OCI-LY7 (cell line): Measurements from ENCODE around the gene RIC3. TPM values are rescaled to one million over a fixed set of nuclear protein-coding genes. Genes with fewer than 3 reads are reported as not detected.

Source experiments
- BruUV-seq: library from RNA; stranded (reverse); fragments of 400-500 nt; replicated peaks from 2 replicates; lab custom pipeline; 2021; lab: Mats Ljungman, UMichigan
- CTCF ChIA-PET: fragments of 300-600 bp; sonication (Branson Sonifier 250); formaldehyde crosslinking; loops from one replicate; lab custom pipeline; 2022; ENCODE audit warnings: antibody characterized with exemption; ENCODE audit not compliant: unreplicated experiment; lab: Charles Lee
- POLR2A ChIA-PET: fragments of 300-600 bp; sonication (Branson Sonifier 250); formaldehyde crosslinking; loops from one replicate; lab custom pipeline; 2022; ENCODE audit warnings: antibody characterized with exemption; lab: Charles Lee
- DNase-seq: peaks from one replicate; pipeline ENCODE4 v3.0.0-alpha.2; 2015; ENCODE audit warnings: low spot score
- H2AFZ ChIP-seq: fragments of 200-600 bp; sonication (generic), shearing (Covaris generic); 2 replicates; pipeline ENCODE4 v1.6.1; 2014; ENCODE audit warnings: mild to moderate bottlenecking, antibody characterized with exemption, low read length, moderate library complexity
- H3K27ac ChIP-seq: fragments of 200-600 bp; sonication (generic); 2 replicates; pipeline ENCODE4 v1.5.1; 2014; ENCODE audit warnings: mixed run types, low read depth, mild to moderate bottlenecking, moderate library complexity, low read length, inconsistent platforms; ENCODE audit not compliant: poor library complexity, severe bottlenecking
- H3K36me3 ChIP-seq: fragments of 200-600 bp; sonication (generic); 2 replicates; pipeline ENCODE4 v1.6.1; 2014; ENCODE audit warnings: mild to moderate bottlenecking, antibody characterized with exemption, low read length, moderate library complexity, mixed read lengths; ENCODE audit not compliant: insufficient read depth
- H3K4me1 ChIP-seq: fragments of 200-600 bp; sonication (generic); 2 replicates; pipeline ENCODE4 v1.5.1; 2014; ENCODE audit warnings: mild to moderate bottlenecking, low read length; ENCODE audit not compliant: insufficient read depth, poor library complexity, severe bottlenecking
- H3K4me2 ChIP-seq: fragments of 200-600 bp; sonication (generic); 2 replicates; pipeline ENCODE4 v1.6.1; 2014; ENCODE audit warnings: mild to moderate bottlenecking, low read length
- H3K4me3 ChIP-seq: fragments of 200-600 bp; sonication (generic); 2 replicates; pipeline ENCODE4 v1.5.1; 2014; ENCODE audit warnings: mild to moderate bottlenecking, low read depth, low read length; ENCODE audit not compliant: poor library complexity, severe bottlenecking
- H3K79me2 ChIP-seq: fragments of 200-600 bp; sonication (generic); 2 replicates; pipeline ENCODE4 v1.6.1; 2016; ENCODE audit warnings: low read depth, mild to moderate bottlenecking, low read length, moderate library complexity, mixed read lengths; ENCODE audit not compliant: insufficient read depth
- H3K9me2 ChIP-seq: fragments of 200-600 bp; sonication (generic); 2 replicates; pipeline ENCODE4 v1.6.1; 2016; ENCODE audit warnings: mild to moderate bottlenecking, low read length, mixed read lengths; ENCODE audit not compliant: insufficient read depth
- H3K9me3 ChIP-seq: fragments of 200-600 bp; sonication (generic); 2 replicates; pipeline ENCODE4 v1.6.1; 2014; ENCODE audit warnings: mild to moderate bottlenecking, mixed run types, low read length, mixed read lengths
- H4K20me1 ChIP-seq: fragments of 200-600 bp; sonication (generic); 2 replicates; pipeline ENCODE4 v1.6.1; 2014; ENCODE audit warnings: mild to moderate bottlenecking, antibody characterized with exemption, low read length, moderate library complexity, mixed read lengths; ENCODE audit not compliant: insufficient read depth
- EZH2phosphoT487 ChIP-seq: fragments of 200-600 bp; sonication (generic); IDR thresholded peaks from 2 replicates; pipeline ENCODE4 v1.6.1; 2018; ENCODE audit warnings: low read depth, borderline replicate concordance, mild to moderate bottlenecking, mixed run types, antibody characterized with exemption, low read length, moderate library complexity, mixed read lengths
- intact Hi-C: fragments of 100-400 bp; cut with micrococcal nuclease; formaldehyde crosslinking; loops from one replicate; pipeline ENCODE4 v1.10.0; 2022; ENCODE audit not compliant: unreplicated experiment
- total RNA-seq, 2 experiments: library from RNA; depleted of rRNA in 1 of 2; stranded (reverse); fragments of >200 nt in 1 of 2; shearing (Covaris generic) in 1 of 2; gene quantifications; 2 replicates each; pipeline ENCODE4 v1.2.3, GENCODE V29; 2014 to 2022
- TF ChIP-seq, protein P1 (sequence below): fragments of 200-600 bp; sonication (generic); conservative IDR thresholded peaks from 2 replicates; pipeline ENCODE4 v1.5.1; 2014; ENCODE audit warnings: mild to moderate bottlenecking, antibody characterized with exemption, low read length, moderate library complexity, mixed read lengths

Gene RIC3
- total RNA-seq, 2 experiments from 2014 or later: not detected

DNA sequence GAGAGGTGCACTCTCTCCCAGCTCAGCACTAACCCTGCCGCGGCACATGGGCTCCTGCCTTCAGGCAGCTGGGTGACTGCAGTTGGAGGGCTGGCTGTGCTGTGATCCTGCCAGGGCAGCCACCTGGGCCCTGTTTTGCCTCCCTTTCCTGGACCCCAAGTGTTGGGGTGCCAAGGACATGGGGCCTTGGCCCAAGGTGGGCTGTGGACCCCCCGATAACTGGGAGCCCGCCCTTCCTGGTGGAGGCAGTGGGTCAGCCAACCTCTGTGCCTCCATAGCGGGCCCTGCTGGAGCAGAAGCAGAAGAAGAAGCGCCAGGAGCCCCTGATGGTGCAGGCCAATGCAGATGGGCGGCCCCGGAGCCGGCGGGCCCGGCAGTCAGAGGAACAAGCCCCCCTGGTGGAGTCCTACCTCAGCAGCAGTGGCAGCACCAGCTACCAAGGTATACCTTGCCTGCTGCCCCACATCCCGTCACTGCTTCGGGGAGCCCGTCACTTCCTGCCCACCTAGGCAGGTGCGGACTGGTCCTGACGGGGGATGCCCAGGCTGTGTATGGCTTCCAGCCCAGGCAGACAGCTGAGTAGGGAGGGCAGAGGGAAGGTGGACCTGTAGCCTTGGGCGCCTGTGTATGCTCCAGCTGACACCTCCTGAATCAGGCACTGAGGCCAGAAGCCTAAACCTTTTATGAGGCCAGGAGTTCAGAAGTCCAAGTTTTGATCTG, 78.9 kb downstream of the RIC3 start:
- Histone ChIP-seq H3K4me3 (no peak overlapping the region), H3K4me2 (no peak overlapping the region), H2AFZ (no peak overlapping the region), H3K79me2 (no peaks in the 10 kb centered on the region), H3K9me2 (no peaks in the 10 kb centered on the region), H3K4me1 (peaks cover 5% of the 10 kb centered on the region), H4K20me1 (no peaks in the 10 kb centered on the region), H3K27ac (no peak overlapping the region), H3K36me3 (no peaks in the 10 kb centered on the region), H3K9me3 (no peaks in the 10 kb centered on the region)
- DNase-seq: no peak
- intact Hi-C loops: loop anchor here (2.0 kb wide), 2 partner anchors 83 to 197 kb away; no protein-coding TSS in a partner anchor
- TF ChIP-seq, protein P1, sequence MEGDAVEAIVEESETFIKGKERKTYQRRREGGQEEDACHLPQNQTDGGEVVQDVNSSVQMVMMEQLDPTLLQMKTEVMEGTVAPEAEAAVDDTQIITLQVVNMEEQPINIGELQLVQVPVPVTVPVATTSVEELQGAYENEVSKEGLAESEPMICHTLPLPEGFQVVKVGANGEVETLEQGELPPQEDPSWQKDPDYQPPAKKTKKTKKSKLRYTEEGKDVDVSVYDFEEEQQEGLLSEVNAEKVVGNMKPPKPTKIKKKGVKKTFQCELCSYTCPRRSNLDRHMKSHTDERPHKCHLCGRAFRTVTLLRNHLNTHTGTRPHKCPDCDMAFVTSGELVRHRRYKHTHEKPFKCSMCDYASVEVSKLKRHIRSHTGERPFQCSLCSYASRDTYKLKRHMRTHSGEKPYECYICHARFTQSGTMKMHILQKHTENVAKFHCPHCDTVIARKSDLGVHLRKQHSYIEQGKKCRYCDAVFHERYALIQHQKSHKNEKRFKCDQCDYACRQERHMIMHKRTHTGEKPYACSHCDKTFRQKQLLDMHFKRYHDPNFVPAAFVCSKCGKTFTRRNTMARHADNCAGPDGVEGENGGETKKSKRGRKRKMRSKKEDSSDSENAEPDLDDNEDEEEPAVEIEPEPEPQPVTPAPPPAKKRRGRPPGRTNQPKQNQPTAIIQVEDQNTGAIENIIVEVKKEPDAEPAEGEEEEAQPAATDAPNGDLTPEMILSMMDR: no peak
- TF ChIP-seq EZH2phosphoT487: no peak
- ChIA-PET POLR2A (interaction anchor here (0.9 to 1.2 kb wide), 2 partner anchors 9 to 11 kb away, joined by 4 to 5 read pairs; no protein-coding TSS in a partner anchor), CTCF (interaction anchor here (1.0 to 2.4 kb wide), 2 partner anchors 10 to 83 kb away, joined by 4 to 9 read pairs; no protein-coding TSS in a partner anchor)
- no TSS peak for BruUV-seq

DNA sequence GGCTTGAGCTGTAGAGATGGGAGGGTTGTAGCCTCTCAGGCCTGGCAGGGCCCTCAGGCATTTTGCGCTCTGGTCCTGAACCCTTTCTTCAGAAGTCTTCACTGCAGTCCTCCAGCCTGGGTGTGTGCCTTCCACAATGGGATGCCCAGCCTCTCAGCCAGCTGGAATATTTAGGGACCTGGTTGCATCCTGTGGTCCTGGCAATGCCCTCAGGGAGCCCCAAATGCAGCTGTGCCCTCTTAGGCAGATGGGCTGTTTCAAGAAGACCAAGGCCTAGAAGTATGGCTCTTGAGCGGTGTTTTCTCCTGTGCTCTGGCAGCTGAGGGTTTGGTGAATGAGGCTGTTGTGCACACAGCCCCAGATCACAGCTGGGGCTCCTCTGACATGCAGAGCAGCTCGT, 81.1 kb downstream of the RIC3 start:
- intact Hi-C loops: no loop called here

More for the DNA sequence above, 81.1 kb downstream of the RIC3 start:
- Histone ChIP-seq H3K4me3 (no peak overlapping the region), H3K9me2 (no peaks in the 10 kb centered on the region), H3K4me2 (no peak overlapping the region), H4K20me1 (no peaks in the 10 kb centered on the region), H3K4me1 (peaks cover 5% of the 10 kb centered on the region), H2AFZ (no peak overlapping the region), H3K27ac (no peak overlapping the region), H3K36me3 (no peaks in the 10 kb centered on the region), H3K79me2 (no peaks in the 10 kb centered on the region), H3K9me3 (no peaks in the 10 kb centered on the region)
- TF ChIP-seq, protein P1: no peak
- TF ChIP-seq EZH2phosphoT487: no peak
- CTCF ChIA-PET: interaction anchor here (0.9 kb wide), 1 partner anchor 76 kb away, joined by 3 read pairs; no protein-coding TSS in a partner anchor
- no TSS peak for BruUV-seq
- POLR2A ChIA-PET: no interaction called here
- no peak for DNase-seq
